ENCODE results near the gene FAM110A.

DNA sequence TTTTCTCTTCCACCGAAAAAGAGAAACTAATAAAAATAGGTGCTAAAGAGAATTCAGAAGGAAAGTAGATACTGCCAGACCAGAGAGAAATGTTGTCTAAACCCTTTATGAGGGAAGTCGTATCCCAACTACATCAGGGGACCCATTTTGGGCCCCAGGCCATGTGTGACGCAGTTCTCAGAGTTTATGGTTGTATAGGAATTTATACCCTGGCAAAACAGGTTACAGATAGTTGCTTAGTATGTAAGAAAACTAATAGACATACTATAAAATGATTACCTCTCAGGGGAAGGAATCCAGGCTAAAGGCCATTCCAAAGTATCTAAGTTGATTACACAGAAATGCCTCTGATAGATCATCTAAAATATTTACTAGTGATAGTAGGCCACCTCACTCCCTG, 36.6 kb upstream of the FAM110A start:
- no peak for TF ChIP-seq POLR2A (IDR thresholded peaks at IDR 0.05)
- TF ChIP-seq, protein P1, sequence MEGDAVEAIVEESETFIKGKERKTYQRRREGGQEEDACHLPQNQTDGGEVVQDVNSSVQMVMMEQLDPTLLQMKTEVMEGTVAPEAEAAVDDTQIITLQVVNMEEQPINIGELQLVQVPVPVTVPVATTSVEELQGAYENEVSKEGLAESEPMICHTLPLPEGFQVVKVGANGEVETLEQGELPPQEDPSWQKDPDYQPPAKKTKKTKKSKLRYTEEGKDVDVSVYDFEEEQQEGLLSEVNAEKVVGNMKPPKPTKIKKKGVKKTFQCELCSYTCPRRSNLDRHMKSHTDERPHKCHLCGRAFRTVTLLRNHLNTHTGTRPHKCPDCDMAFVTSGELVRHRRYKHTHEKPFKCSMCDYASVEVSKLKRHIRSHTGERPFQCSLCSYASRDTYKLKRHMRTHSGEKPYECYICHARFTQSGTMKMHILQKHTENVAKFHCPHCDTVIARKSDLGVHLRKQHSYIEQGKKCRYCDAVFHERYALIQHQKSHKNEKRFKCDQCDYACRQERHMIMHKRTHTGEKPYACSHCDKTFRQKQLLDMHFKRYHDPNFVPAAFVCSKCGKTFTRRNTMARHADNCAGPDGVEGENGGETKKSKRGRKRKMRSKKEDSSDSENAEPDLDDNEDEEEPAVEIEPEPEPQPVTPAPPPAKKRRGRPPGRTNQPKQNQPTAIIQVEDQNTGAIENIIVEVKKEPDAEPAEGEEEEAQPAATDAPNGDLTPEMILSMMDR (IDR thresholded peaks at IDR 0.05), result no peak

Data from body of pancreas (tissue), 4 donors.